Omental fat pad (tissue), 4 donors: Measurements from ENCODE around the gene HHEX. TPM values are rescaled to one million over a fixed set of nuclear protein-coding genes. Genes with fewer than 3 reads are reported as not detected.

Source experiments
- ATAC-seq: fragments of 150-250 bp; one replicate; pipeline ENCODE4 v1.9.1; 2016; ENCODE audit warnings: mild to moderate bottlenecking, moderate library complexity; ENCODE audit not compliant: low FRiP score
- DNase-seq: peaks from one replicate; pipeline ENCODE4 v3.0.0-alpha.2; 2019; ENCODE audit warnings: low spot score
- CTCF ChIP-seq, 3 donors: fragments of 450-650 bp; IDR thresholded peaks; one replicate each; pipeline ENCODE4 v1.5.1; 2016 to 2017; ENCODE audit warnings: antibody characterized with exemption in 3 of 3, mild to moderate bottlenecking in 3 of 3, moderate library complexity in 2 of 3
- total RNA-seq, 4 donors: library from RNA; depleted of rRNA; stranded (reverse); fragments of >200 nt; gene quantifications; one replicate each; pipeline ENCODE4 v1.1.0, GENCODE V29; 2016

Gene HHEX
- total RNA-seq, 4 donors from 2014 or later, result 1.7 to 20.0 (median 10.3) TPM

- ATAC-seq, result no peak
- no peak for TF ChIP-seq CTCF (IDR thresholded peaks at IDR 0.05)
- DNase-seq, result no peak
Measured at GRCh38 chr10:92688573-92688926, 1.2 kb upstream of the HHEX start.

- no peak for TF ChIP-seq CTCF (IDR thresholded peaks at IDR 0.05)
- ATAC-seq (peak; percentile 55), DNase-seq (no peak)
Measured at GRCh38 chr10:92688927-92689662, 660 bp upstream of the HHEX start.

- DNase-seq (no peak), ATAC-seq (peak; percentile 52)
- no peak for TF ChIP-seq CTCF (IDR thresholded peaks at IDR 0.05)
Measured at GRCh38 chr10:92690211-92690914, 608 bp downstream of the HHEX start.

GRCh38 chr10:92690915-92691590, 1.3 kb downstream of the HHEX start:
- DNase-seq (no peak), ATAC-seq (no peak)
- no peak for TF ChIP-seq CTCF (IDR thresholded peaks at IDR 0.05)

GRCh38 chr10:92691591-92692079, 1.9 kb downstream of the HHEX start:
- DNase-seq, result no peak
- ATAC-seq, result no peak
- TF ChIP-seq CTCF (IDR thresholded peaks at IDR 0.05), result no peak

- no peak for ATAC-seq
- no peak for DNase-seq
- no peak for TF ChIP-seq CTCF (IDR thresholded peaks at IDR 0.05)
Measured at GRCh38 chr10:92692080-92692671, 2.4 kb downstream of the HHEX start.
